HEK293T (cell line): ENCODE data around the gene THRB.

Experiments
- BHLHE40 ChIP-seq: fragments of 450-650 bp; IDR thresholded peaks from 2 replicates; pipeline ENCODE4 v1.6.1; 2016; ENCODE audit warnings: mild to moderate bottlenecking, moderate library complexity, borderline replicate concordance
- CTBP1 ChIP-seq: fragments of 450-650 bp; IDR thresholded peaks from 2 replicates; pipeline ENCODE4 v1.6.1; 2016; ENCODE audit warnings: borderline replicate concordance
- FOXA1 ChIP-seq: fragments of 450-650 bp; IDR thresholded peaks from 2 replicates; pipeline ENCODE4 v1.6.1; 2016; ENCODE audit warnings: mild to moderate bottlenecking
- FOXK2 ChIP-seq: fragments of 450-650 bp; IDR thresholded peaks from 2 replicates; pipeline ENCODE4 v1.6.1; 2016; ENCODE audit warnings: mild to moderate bottlenecking
- FOXM1 ChIP-seq: fragments of 450-650 bp; IDR thresholded peaks from 2 replicates; pipeline ENCODE4 v1.6.1; 2017; ENCODE audit warnings: mild to moderate bottlenecking, borderline replicate concordance
- HDGF ChIP-seq: fragments of 450-650 bp; IDR thresholded peaks from 2 replicates; pipeline ENCODE4 v1.6.1; 2017; ENCODE audit warnings: antibody characterized with exemption, borderline replicate concordance
- NFRKB ChIP-seq: fragments of 450-650 bp; IDR thresholded peaks from 2 replicates; pipeline ENCODE4 v1.6.1; 2016; ENCODE audit warnings: mild to moderate bottlenecking, moderate library complexity
- PKNOX1 ChIP-seq: fragments of 450-650 bp; IDR thresholded peaks from 2 replicates; pipeline ENCODE4 v1.6.1; 2016
- SP1 ChIP-seq: fragments of 450-650 bp; IDR thresholded peaks from 2 replicates; pipeline ENCODE4 v1.6.1; 2017
- SUZ12 ChIP-seq: fragments of 450-650 bp; IDR thresholded peaks from 2 replicates; pipeline ENCODE4 v1.6.1; 2016; ENCODE audit warnings: mild to moderate bottlenecking
- TARDBP ChIP-seq: fragments of 450-650 bp; IDR thresholded peaks from 2 replicates; pipeline ENCODE4 v1.6.1; 2016
- ZNF384 ChIP-seq: fragments of 450-650 bp; IDR thresholded peaks from 2 replicates; pipeline ENCODE4 v1.6.1; 2016

GRCh38 chr3:24138876-24139256 lies 355.8 kb downstream of the THRB start:
- TF ChIP-seq FOXK2 (no peak), SUZ12 (no peak), CTBP1 (no peak), NFRKB (no peak), FOXM1 (no peak), SP1 (no peak), FOXA1 (no peak), TARDBP (no peak), ZNF384 (no peak), BHLHE40 (no peak), PKNOX1 (no peak), HDGF (no peak)
